OCI-LY7 (cell line): ENCODE results near the gene USP15. TPM values are rescaled to one million over a fixed set of nuclear protein-coding genes. Genes with fewer than 3 reads are reported as not detected.

Experiments used
- BruUV-seq: library from RNA; stranded (reverse); fragments of 400-500 nt; replicated peaks from 2 replicates; lab custom pipeline; 2021; lab: Mats Ljungman, UMichigan
- CTCF ChIA-PET: fragments of 300-600 bp; sonication (Branson Sonifier 250); formaldehyde crosslinking; loops from one replicate; lab custom pipeline; 2022; ENCODE audit warnings: antibody characterized with exemption; ENCODE audit not compliant: unreplicated experiment; lab: Charles Lee
- POLR2A ChIA-PET: fragments of 300-600 bp; sonication (Branson Sonifier 250); formaldehyde crosslinking; loops from one replicate; lab custom pipeline; 2022; ENCODE audit warnings: antibody characterized with exemption; lab: Charles Lee
- DNase-seq: peaks from one replicate; pipeline ENCODE4 v3.0.0-alpha.2; 2015; ENCODE audit warnings: low spot score
- H2AFZ ChIP-seq: fragments of 200-600 bp; sonication (generic), shearing (Covaris generic); 2 replicates; pipeline ENCODE4 v1.6.1; 2014; ENCODE audit warnings: mild to moderate bottlenecking, antibody characterized with exemption, low read length, moderate library complexity
- H3K27ac ChIP-seq: fragments of 200-600 bp; sonication (generic); 2 replicates; pipeline ENCODE4 v1.5.1; 2014; ENCODE audit warnings: mixed run types, low read depth, mild to moderate bottlenecking, moderate library complexity, low read length, inconsistent platforms; ENCODE audit not compliant: poor library complexity, severe bottlenecking
- H3K36me3 ChIP-seq: fragments of 200-600 bp; sonication (generic); 2 replicates; pipeline ENCODE4 v1.6.1; 2014; ENCODE audit warnings: mild to moderate bottlenecking, antibody characterized with exemption, low read length, moderate library complexity, mixed read lengths; ENCODE audit not compliant: insufficient read depth
- H3K4me1 ChIP-seq: fragments of 200-600 bp; sonication (generic); 2 replicates; pipeline ENCODE4 v1.5.1; 2014; ENCODE audit warnings: mild to moderate bottlenecking, low read length; ENCODE audit not compliant: insufficient read depth, poor library complexity, severe bottlenecking
- H3K4me2 ChIP-seq: fragments of 200-600 bp; sonication (generic); 2 replicates; pipeline ENCODE4 v1.6.1; 2014; ENCODE audit warnings: mild to moderate bottlenecking, low read length
- H3K4me3 ChIP-seq: fragments of 200-600 bp; sonication (generic); 2 replicates; pipeline ENCODE4 v1.5.1; 2014; ENCODE audit warnings: mild to moderate bottlenecking, low read depth, low read length; ENCODE audit not compliant: poor library complexity, severe bottlenecking
- H3K79me2 ChIP-seq: fragments of 200-600 bp; sonication (generic); 2 replicates; pipeline ENCODE4 v1.6.1; 2016; ENCODE audit warnings: low read depth, mild to moderate bottlenecking, low read length, moderate library complexity, mixed read lengths; ENCODE audit not compliant: insufficient read depth
- H3K9me2 ChIP-seq: fragments of 200-600 bp; sonication (generic); 2 replicates; pipeline ENCODE4 v1.6.1; 2016; ENCODE audit warnings: mild to moderate bottlenecking, low read length, mixed read lengths; ENCODE audit not compliant: insufficient read depth
- H3K9me3 ChIP-seq: fragments of 200-600 bp; sonication (generic); 2 replicates; pipeline ENCODE4 v1.6.1; 2014; ENCODE audit warnings: mild to moderate bottlenecking, mixed run types, low read length, mixed read lengths
- H4K20me1 ChIP-seq: fragments of 200-600 bp; sonication (generic); 2 replicates; pipeline ENCODE4 v1.6.1; 2014; ENCODE audit warnings: mild to moderate bottlenecking, antibody characterized with exemption, low read length, moderate library complexity, mixed read lengths; ENCODE audit not compliant: insufficient read depth
- EZH2phosphoT487 ChIP-seq: fragments of 200-600 bp; sonication (generic); IDR thresholded peaks from 2 replicates; pipeline ENCODE4 v1.6.1; 2018; ENCODE audit warnings: low read depth, borderline replicate concordance, mild to moderate bottlenecking, mixed run types, antibody characterized with exemption, low read length, moderate library complexity, mixed read lengths
- intact Hi-C: fragments of 100-400 bp; cut with micrococcal nuclease; formaldehyde crosslinking; loops from one replicate; pipeline ENCODE4 v1.10.0; 2022; ENCODE audit not compliant: unreplicated experiment
- total RNA-seq, 2 experiments: library from RNA; depleted of rRNA in 1 of 2; stranded (reverse); fragments of >200 nt in 1 of 2; shearing (Covaris generic) in 1 of 2; gene quantifications; 2 replicates each; pipeline ENCODE4 v1.2.3, GENCODE V29; 2014 to 2022
- TF ChIP-seq, protein P1 (sequence below): fragments of 200-600 bp; sonication (generic); conservative IDR thresholded peaks from 2 replicates; pipeline ENCODE4 v1.5.1; 2014; ENCODE audit warnings: mild to moderate bottlenecking, antibody characterized with exemption, low read length, moderate library complexity, mixed read lengths

USP15 gene
- total RNA-seq, 2 experiments from 2014 or later = 43.3 to 62.8 TPM

DNA sequence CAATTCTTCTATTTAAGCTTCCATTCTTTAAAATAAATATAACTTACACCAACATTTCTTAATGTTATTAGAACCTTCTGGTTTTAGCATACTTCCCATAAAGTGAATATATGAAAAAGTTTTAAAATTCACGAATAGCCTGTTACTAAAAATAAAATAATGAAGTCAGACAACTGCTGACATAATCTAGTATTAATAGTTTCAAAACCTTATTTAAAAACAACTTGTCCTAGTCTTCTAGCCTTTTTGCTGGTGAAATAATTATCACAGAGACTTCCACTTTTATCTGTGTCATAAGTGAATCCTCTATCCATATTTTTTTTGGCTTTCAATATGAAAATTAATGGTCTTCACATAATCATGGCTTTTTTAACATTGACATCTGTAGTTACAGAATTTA lies 112.6 kb downstream of the USP15 start:
- no peak for DNase-seq
- POLR2A ChIA-PET = interaction anchor here (0.6 to 0.8 kb wide), 2 partner anchors 12 to 509 kb away, joined by 3 read pairs; no protein-coding TSS in a partner anchor
- no peak overlapping the region for H3K27ac ChIP-seq
- H3K9me3 ChIP-seq = no peaks in the 10 kb centered on the region
- no TSS peak for BruUV-seq
- H4K20me1 ChIP-seq = peaks cover 6% of the 10 kb centered on the region; the same call in 1 of the 2 replicates
- H3K36me3 ChIP-seq = 0 out of 2 replicates have a peak, but pooled peaks cover 3% of the 10 kb centered on the region
- no peak for TF ChIP-seq EZH2phosphoT487
- TF ChIP-seq, protein P1, sequence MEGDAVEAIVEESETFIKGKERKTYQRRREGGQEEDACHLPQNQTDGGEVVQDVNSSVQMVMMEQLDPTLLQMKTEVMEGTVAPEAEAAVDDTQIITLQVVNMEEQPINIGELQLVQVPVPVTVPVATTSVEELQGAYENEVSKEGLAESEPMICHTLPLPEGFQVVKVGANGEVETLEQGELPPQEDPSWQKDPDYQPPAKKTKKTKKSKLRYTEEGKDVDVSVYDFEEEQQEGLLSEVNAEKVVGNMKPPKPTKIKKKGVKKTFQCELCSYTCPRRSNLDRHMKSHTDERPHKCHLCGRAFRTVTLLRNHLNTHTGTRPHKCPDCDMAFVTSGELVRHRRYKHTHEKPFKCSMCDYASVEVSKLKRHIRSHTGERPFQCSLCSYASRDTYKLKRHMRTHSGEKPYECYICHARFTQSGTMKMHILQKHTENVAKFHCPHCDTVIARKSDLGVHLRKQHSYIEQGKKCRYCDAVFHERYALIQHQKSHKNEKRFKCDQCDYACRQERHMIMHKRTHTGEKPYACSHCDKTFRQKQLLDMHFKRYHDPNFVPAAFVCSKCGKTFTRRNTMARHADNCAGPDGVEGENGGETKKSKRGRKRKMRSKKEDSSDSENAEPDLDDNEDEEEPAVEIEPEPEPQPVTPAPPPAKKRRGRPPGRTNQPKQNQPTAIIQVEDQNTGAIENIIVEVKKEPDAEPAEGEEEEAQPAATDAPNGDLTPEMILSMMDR = no peak
- no peaks in the 10 kb centered on the region for H3K4me1 ChIP-seq
- H2AFZ ChIP-seq = no peak overlapping the region
- CTCF ChIA-PET = no interaction called here
- intact Hi-C loops = no loop called here
- H3K79me2 ChIP-seq = no peaks in the 10 kb centered on the region
- H3K4me3 ChIP-seq = no peak overlapping the region
- no peaks in the 10 kb centered on the region for H3K9me2 ChIP-seq
- H3K4me2 ChIP-seq = no peak overlapping the region

DNA sequence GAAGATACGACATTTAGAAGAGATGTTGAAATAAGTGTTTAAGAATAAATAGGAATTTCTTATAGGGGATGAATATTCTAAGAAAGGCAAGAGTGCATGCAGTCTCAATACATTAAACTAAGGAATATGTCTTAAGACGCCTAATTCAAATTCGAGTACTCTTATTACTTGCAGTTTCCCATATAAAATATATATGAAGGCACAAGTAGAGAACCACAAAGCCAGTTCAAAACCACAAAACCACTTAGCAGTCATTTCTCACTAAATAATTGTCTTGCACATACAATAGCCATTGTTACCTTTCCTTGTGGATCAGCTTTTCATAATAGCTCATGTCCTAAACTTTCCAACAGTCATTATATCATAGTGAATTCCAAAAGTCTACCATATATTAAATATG lies 115.4 kb downstream of the USP15 start:
- CTCF ChIA-PET = no interaction called here
- intact Hi-C loops = no loop called here
- POLR2A ChIA-PET = interaction anchor here (0.6 kb wide), 1 partner anchor 147 kb away, joined by 3 read pairs; no protein-coding TSS in a partner anchor

More for the DNA sequence above, 115.4 kb downstream of the USP15 start:
- no peaks in the 10 kb centered on the region for H3K9me3 ChIP-seq
- H4K20me1 ChIP-seq = peaks cover 6% of the 10 kb centered on the region; the same call in 1 of the 2 replicates
- H3K79me2 ChIP-seq = no peaks in the 10 kb centered on the region
- no peak overlapping the region for H3K4me2 ChIP-seq
- H3K4me3 ChIP-seq = no peak overlapping the region
- no peak overlapping the region for H3K27ac ChIP-seq
- no peak for DNase-seq
- H3K4me1 ChIP-seq = no peaks in the 10 kb centered on the region
- H3K9me2 ChIP-seq = no peaks in the 10 kb centered on the region
- TF ChIP-seq, protein P1 = no peak
- no peak for TF ChIP-seq EZH2phosphoT487
- BruUV-seq = no TSS peak
- H3K36me3 ChIP-seq = 0 out of 2 replicates have a peak, but pooled peaks cover 3% of the 10 kb centered on the region
- no peak overlapping the region for H2AFZ ChIP-seq
